Lower lobe of right lung (tissue), 2 donors: Measurements from ENCODE around the gene DHRS12. TPM values are rescaled to one million over a fixed set of nuclear protein-coding genes. Genes with fewer than 3 reads are reported as not detected.

ENCODE experiments used
- ATAC-seq, 2 donors: fragments of 200-7000 bp; cut with Tn5 transposase; one replicate each; pipeline ENCODE4 v1.9.1; 2020 to 2022; ENCODE audit warnings: mild to moderate bottlenecking in 2 of 2, moderate library complexity in 2 of 2
- DNase-seq: peaks from one replicate; pipeline ENCODE4 v3.0.0-alpha.2; 2020
- H3K27ac ChIP-seq: fragments of 200-600 bp; one replicate; pipeline ENCODE4 v1.8.0; 2022
- H3K27me3 ChIP-seq: fragments of 200-600 bp; one replicate; pipeline ENCODE4 v1.8.0; 2022; ENCODE audit warnings: low read depth
- H3K36me3 ChIP-seq: fragments of 200-600 bp; one replicate; pipeline ENCODE4 v1.8.0; 2022; ENCODE audit warnings: mild to moderate bottlenecking
- H3K4me1 ChIP-seq: fragments of 200-600 bp; one replicate; pipeline ENCODE4 v1.8.0; 2022
- H3K4me3 ChIP-seq: fragments of 200-600 bp; one replicate; pipeline ENCODE4 v1.8.0; 2022; ENCODE audit warnings: mild to moderate bottlenecking
- H3K9me3 ChIP-seq: fragments of 200-600 bp; one replicate; pipeline ENCODE4 v1.8.0; 2022
- CTCF ChIP-seq: fragments of 200-600 bp; IDR thresholded peaks from one replicate; pipeline ENCODE4 v1.8.0; 2022; ENCODE audit warnings: antibody characterized with exemption, mild to moderate bottlenecking
- intact Hi-C: fragments of 100-400 bp; cut with DNase I; formaldehyde crosslinking; loops from one replicate; pipeline ENCODE4 v1.11.0; 2022
- total RNA-seq: library from RNA; stranded (reverse); fragmentation: NEBNext Ultra II Directional; extraction: Animal tissue kit (Norgen Biotek cat#: 25700); gene quantifications from one replicate; pipeline ENCODE4 v1.2.1, GENCODE V29; 2021
- donor health status: DM: no; HTN: yes; CAD: no; lungs with severe emphysema.

Gene DHRS12
- total RNA-seq, 1 donor from 2014 or later, result 13.4 TPM

- Histone ChIP-seq H3K4me1 (no peaks in the 10 kb centered on the region), H3K4me3 (no peak overlapping the region), H3K36me3 (peaks cover 7% of the 10 kb centered on the region), H3K27me3 (no peaks in the 10 kb centered on the region), H3K27ac (no peak overlapping the region), H3K9me3 (no peaks in the 10 kb centered on the region)
- no peak for TF ChIP-seq CTCF
- no peak for DNase-seq
- no peak for ATAC-seq
- intact Hi-C loops, result no loop called here
These were observed 27.8 kb downstream of the DHRS12 start for GRCh38 chr13:51776179-51776578.

GRCh38 chr13:51773515-51773914 lies 30.4 kb downstream of the DHRS12 start:
- Histone ChIP-seq H3K27ac (no peak overlapping the region), H3K9me3 (no peaks in the 10 kb centered on the region), H3K36me3 (peaks cover 11% of the 10 kb centered on the region), H3K27me3 (no peaks in the 10 kb centered on the region), H3K4me3 (no peak overlapping the region), H3K4me1 (peaks cover 18% of the 10 kb centered on the region)
- TF ChIP-seq CTCF, result no peak
- DNase-seq (no peak), ATAC-seq (no peak)
- intact Hi-C loops, result no loop called here

GRCh38 chr13:51772781-51773180 lies 31.2 kb downstream of the DHRS12 start:
- peaks cover 14% of the 10 kb centered on the region for H3K36me3 ChIP-seq
- intact Hi-C loops, result no loop called here
- no peaks in the 10 kb centered on the region for H3K27me3 ChIP-seq
- TF ChIP-seq CTCF, result no peak
- no peaks in the 10 kb centered on the region for H3K9me3 ChIP-seq
- H3K27ac ChIP-seq, result no peak overlapping the region
- H3K4me1 ChIP-seq, result peaks cover 18% of the 10 kb centered on the region
- ATAC-seq (no peak), DNase-seq (no peak)
- H3K4me3 ChIP-seq, result no peak overlapping the region

- no peak for TF ChIP-seq CTCF
- no peak overlapping the region for H3K27ac ChIP-seq
These were observed 31.9 kb downstream of the DHRS12 start for GRCh38 chr13:51772105-51772455.

GRCh38 chr13:51771418-51772104 lies 32.4 kb downstream of the DHRS12 start:
- intact Hi-C loops, result no loop called here
- DNase-seq, result no peak
- Histone ChIP-seq H3K4me3 (no peak overlapping the region), H3K27me3 (no peaks in the 10 kb centered on the region), H3K9me3 (no peaks in the 10 kb centered on the region), H3K4me1 (peaks cover 18% of the 10 kb centered on the region), H3K27ac (no peak overlapping the region), H3K36me3 (peaks cover 25% of the 10 kb centered on the region)
- no peak for TF ChIP-seq CTCF
- ATAC-seq, result peak; percentile 22 to 77

More at GRCh38 chr13:51772105-51772455, 31.9 kb downstream of the DHRS12 start:
- H3K27me3 ChIP-seq, result no peaks in the 10 kb centered on the region
- no peak overlapping the region for H3K4me3 ChIP-seq
- H3K9me3 ChIP-seq, result no peaks in the 10 kb centered on the region
- DNase-seq (no peak), ATAC-seq (no peak)
- intact Hi-C loops, result no loop called here
- peaks cover 21% of the 10 kb centered on the region for H3K36me3 ChIP-seq
- peaks cover 18% of the 10 kb centered on the region for H3K4me1 ChIP-seq
